Upper lobe of right lung (tissue), 1 donor: Measurements from ENCODE around the gene TTPAL. TPM values are rescaled to one million over a fixed set of nuclear protein-coding genes. Genes with fewer than 3 reads are reported as not detected.
A peak's percentile ranks its signal among the peaks of the same experiment; 100 is the strongest.

Experiments used
- ATAC-seq: fragments of 200-7000 bp; cut with Tn5 transposase; one replicate; pipeline ENCODE4 v1.9.1; 2020; ENCODE audit warnings: mild to moderate bottlenecking, moderate library complexity
- DNase-seq: peaks from one replicate; pipeline ENCODE4 v3.0.0-alpha.2; 2020
- H3K27ac ChIP-seq: fragments of 200-600 bp; one replicate; pipeline ENCODE4 v1.8.0; 2022
- H3K27me3 ChIP-seq: fragments of 200-600 bp; one replicate; pipeline ENCODE4 v1.8.0; 2022; ENCODE audit warnings: mild to moderate bottlenecking
- H3K36me3 ChIP-seq: fragments of 200-600 bp; one replicate; pipeline ENCODE4 v1.8.0; 2022
- H3K4me1 ChIP-seq: fragments of 200-600 bp; one replicate; pipeline ENCODE4 v1.8.0; 2022
- H3K4me3 ChIP-seq: fragments of 200-600 bp; one replicate; pipeline ENCODE4 v1.8.0; 2022; ENCODE audit warnings: mild to moderate bottlenecking
- H3K9me3 ChIP-seq: fragments of 200-600 bp; one replicate; pipeline ENCODE4 v1.8.0; 2022
- intact Hi-C: fragments of 100-400 bp; cut with DNase I; formaldehyde crosslinking; loops from one replicate; pipeline ENCODE4 v1.11.0; 2022
- long read RNA-seq: library from polyadenylated mRNA; unstranded; transcript quantifications from one replicate; pipeline ENCODE4 v2.0.0, GENCODE V29; 2021
- total RNA-seq: library from RNA; stranded (reverse); fragmentation: NEBNext Ultra II Directional; extraction: Animal tissue kit (Norgen Biotek cat#: 25700); gene quantifications from one replicate; pipeline ENCODE4 v1.2.1, GENCODE V29; 2021
- TF ChIP-seq, protein P1 (sequence below): fragments of 200-600 bp; IDR thresholded peaks from one replicate; pipeline ENCODE4 v1.8.0; 2022; ENCODE audit warnings: antibody characterized with exemption
- donor health status: DM: no; HTN: yes; CAD: no; lungs with severe emphysema.

TTPAL gene, protein sequence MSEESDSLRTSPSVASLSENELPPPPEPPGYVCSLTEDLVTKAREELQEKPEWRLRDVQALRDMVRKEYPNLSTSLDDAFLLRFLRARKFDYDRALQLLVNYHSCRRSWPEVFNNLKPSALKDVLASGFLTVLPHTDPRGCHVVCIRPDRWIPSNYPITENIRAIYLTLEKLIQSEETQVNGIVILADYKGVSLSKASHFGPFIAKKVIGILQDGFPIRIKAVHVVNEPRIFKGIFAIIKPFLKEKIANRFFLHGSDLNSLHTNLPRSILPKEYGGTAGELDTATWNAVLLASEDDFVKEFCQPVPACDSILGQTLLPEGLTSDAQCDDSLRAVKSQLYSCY
- total RNA-seq, result 8.0 TPM
- long read RNA-seq, full-length matches to known transcripts, result 2 of 14 reads
- long read RNA-seq, partial matches to known transcripts, result 0 of 14 reads
- long read RNA-seq, other reads (novel, unspliced or antisense), result 12 of 14 reads

DNA sequence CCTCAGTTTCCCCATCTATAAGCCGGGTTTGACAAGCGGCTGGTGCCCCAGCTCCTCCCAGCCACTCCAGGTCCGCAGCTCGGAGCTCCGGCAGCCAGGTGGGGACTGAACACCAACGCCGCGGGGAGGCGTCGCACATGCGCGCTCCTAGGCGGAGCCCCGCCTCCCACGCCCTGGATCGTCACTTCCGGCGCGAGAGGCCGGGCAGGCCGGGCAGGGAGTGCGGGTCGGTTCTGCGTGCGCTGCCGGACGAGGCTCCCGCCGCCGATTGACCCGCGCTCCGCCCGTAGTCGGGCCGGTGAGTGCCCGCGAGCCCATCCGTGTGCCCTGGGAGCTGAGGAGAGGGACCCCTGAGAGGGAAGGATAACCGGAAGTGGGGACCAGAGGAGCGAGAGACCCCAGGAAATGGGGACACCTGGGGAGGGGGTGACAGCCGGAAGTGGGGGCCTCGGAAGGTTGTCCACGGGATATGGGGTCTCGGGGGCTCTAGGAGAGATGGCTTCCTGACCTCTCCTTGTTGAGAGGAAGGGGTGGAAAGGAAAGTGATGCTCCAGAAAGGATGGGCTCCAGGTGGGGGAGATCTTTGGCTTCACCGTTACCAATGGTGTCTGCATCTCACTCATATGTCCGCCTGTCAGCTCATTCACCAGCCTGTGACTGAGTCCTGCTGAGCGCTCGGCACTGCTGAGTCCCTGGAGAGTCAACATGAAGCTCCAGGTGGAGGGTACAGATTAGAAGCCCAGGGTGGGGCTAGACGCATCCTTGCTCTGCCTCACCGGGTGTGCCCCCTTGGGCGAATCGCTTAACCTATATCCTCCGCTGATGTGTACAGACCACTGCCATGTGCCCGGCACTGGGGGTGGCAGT lies at the start of gene TTPAL:
TTPAL (plus strand) TSS at position 181 of the 867 bp plus-strand sequence. CDS start 4,126 bp downstream, outside the sequence.
- DNase-seq (peak; percentile 96), ATAC-seq (peak; percentile 99)
- H3K9me3 ChIP-seq, result no peaks in the 10 kb centered on the region
- H3K27ac ChIP-seq, result peak within 1 kb of the TSS; percentile 94
- no peaks in the 10 kb centered on the region for H3K27me3 ChIP-seq
- H3K36me3 ChIP-seq, result peaks cover 11% of the 10 kb centered on the region
- peaks cover 10% of the 10 kb centered on the region for H3K4me1 ChIP-seq
- intact Hi-C loops, result no loop called here
- H3K4me3 ChIP-seq, result peak within 1 kb of the TSS; percentile 78
- TF ChIP-seq, protein P1, sequence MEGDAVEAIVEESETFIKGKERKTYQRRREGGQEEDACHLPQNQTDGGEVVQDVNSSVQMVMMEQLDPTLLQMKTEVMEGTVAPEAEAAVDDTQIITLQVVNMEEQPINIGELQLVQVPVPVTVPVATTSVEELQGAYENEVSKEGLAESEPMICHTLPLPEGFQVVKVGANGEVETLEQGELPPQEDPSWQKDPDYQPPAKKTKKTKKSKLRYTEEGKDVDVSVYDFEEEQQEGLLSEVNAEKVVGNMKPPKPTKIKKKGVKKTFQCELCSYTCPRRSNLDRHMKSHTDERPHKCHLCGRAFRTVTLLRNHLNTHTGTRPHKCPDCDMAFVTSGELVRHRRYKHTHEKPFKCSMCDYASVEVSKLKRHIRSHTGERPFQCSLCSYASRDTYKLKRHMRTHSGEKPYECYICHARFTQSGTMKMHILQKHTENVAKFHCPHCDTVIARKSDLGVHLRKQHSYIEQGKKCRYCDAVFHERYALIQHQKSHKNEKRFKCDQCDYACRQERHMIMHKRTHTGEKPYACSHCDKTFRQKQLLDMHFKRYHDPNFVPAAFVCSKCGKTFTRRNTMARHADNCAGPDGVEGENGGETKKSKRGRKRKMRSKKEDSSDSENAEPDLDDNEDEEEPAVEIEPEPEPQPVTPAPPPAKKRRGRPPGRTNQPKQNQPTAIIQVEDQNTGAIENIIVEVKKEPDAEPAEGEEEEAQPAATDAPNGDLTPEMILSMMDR, result peak; percentile 24

DNA sequence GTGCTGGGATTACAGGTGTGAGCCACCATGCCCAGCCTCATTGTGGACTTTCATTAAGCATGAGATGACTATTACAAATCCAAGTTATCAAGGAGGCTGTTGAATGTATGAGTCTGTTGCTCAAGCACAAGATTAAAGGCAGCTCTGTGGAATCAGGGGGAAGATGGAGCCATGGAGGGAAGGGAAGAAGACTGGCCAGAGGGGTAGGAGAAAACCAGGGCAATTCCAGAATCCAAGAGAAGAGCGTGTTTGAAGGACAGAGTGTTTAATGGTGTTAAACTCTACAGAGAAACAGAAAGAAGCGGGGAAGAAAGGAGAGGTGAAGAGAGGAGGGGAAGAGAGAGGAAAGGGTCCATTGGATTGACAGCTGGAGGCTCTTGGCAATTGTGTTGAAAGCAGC lies 49.8 kb upstream of the TTPAL start:
- ATAC-seq, result no peak
- TF ChIP-seq, protein P1, result no peak
- no peak for DNase-seq
- no peak overlapping the region for H3K27ac ChIP-seq
- no peaks in the 10 kb centered on the region for H3K36me3 ChIP-seq
- no peak overlapping the region for H3K4me3 ChIP-seq
- H3K4me1 ChIP-seq, result no peaks in the 10 kb centered on the region
- peaks cover 8% of the 10 kb centered on the region for H3K27me3 ChIP-seq
- H3K9me3 ChIP-seq, result no peaks in the 10 kb centered on the region
- intact Hi-C loops, result no loop called here

DNA sequence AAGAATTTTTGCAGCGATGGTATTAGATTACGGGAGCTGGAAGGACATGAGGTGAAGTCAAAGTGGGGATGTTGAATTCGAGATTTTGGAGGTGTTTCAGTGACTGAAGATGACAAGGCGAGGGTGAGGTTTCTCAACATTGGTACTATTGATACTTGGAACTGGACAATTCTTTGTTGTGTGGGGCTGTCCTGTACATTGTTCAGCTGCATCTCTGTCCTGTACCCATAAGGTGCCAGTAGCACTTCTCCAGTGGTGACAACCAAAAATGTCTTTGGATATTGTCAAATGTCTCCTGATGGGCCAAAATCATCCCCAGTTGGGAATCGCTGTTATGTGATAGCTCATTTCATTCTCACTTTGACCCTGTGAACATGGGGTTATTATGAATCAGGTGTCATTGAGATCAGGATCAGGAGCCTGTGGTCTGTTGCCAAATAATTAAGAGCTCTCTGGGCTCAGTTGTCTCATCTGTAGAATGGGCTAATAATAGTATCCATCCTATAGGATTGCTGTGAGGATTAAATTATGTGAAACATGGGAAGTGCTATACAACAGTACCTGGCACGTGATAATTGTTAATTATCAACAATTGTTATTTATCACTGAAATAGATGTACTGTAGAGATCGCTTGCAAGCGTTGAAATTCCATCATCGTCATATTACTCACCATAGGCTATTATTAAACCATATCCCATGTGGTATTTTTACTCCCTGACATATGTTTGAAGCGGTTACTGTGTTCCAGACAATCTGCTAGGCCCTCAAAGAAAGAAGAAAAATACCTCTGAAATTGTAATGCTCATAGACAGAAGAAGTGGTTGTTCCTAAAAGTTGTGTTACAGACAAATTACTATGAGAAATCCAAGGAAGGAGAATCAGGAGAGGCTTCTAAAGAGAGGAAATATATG lies 48.5 kb upstream of the TTPAL start:
- TF ChIP-seq, protein P1, result no peak
- no peak overlapping the region for H3K27ac ChIP-seq
- no peak for ATAC-seq
- DNase-seq, result no peak
- no peak overlapping the region for H3K4me3 ChIP-seq
- H3K9me3 ChIP-seq, result no peaks in the 10 kb centered on the region
- H3K4me1 ChIP-seq, result no peaks in the 10 kb centered on the region
- intact Hi-C loops, result no loop called here
- H3K36me3 ChIP-seq, result no peaks in the 10 kb centered on the region
- H3K27me3 ChIP-seq, result peaks cover 11% of the 10 kb centered on the region

DNA sequence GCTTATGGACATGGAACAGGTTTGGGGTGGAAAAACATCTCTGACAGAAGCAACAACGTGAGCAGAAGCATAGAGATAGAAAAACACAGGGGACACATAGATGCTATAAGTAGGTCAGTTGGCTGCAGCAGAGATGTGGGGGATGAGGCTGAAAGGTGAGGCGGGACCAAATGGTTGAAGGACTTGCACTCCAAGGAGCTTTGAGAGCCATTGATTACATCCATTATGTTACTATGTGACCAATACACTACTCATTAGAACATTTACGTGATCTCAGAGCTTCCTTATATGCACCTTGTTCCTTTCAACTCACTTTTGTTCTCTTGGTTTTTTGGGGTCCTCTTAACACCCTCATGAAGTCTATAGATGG lies 47.9 kb upstream of the TTPAL start:
- no peaks in the 10 kb centered on the region for H3K9me3 ChIP-seq
- no peaks in the 10 kb centered on the region for H3K4me1 ChIP-seq
- TF ChIP-seq, protein P1, result no peak
- DNase-seq, result no peak
- intact Hi-C loops, result no loop called here
- H3K4me3 ChIP-seq, result no peak overlapping the region
- no peak for ATAC-seq
- peaks cover 11% of the 10 kb centered on the region for H3K27me3 ChIP-seq
- H3K36me3 ChIP-seq, result no peaks in the 10 kb centered on the region
- no peak overlapping the region for H3K27ac ChIP-seq
